ENCODE results near the gene VAT1L.

Gene VAT1L

GRCh38 chr16:77789085-77790008 is 983 bp downstream of the VAT1L start:
- Histone ChIP-seq H3K4me3 (ENCODE audit: low read length) (no peak overlapping the region), H3F3A (ENCODE audit: control insufficient read depth, insufficient read depth) (no peaks in the 10 kb centered on the region), H3K27me3 (ENCODE audit: control insufficient read depth, low read length) (peaks cover 30% of the 10 kb centered on the region; the same call in 1 of the 2 replicates), H3K36me3 (ENCODE audit: control insufficient read depth, low read length) (no peaks in the 10 kb centered on the region), H3K9me3 (ENCODE audit: control insufficient read depth, insufficient read depth, low read length) (no peaks in the 10 kb centered on the region; the same call in 1 of the 2 replicates), H4K20me1 (ENCODE audit: control insufficient read depth, insufficient read depth, low read depth, low read length) (no peaks in the 10 kb centered on the region), H3K27ac (ENCODE audit: low read depth, low read length) (no peak overlapping the region), H3K9me2 (replicated peaks; ENCODE audit: control insufficient read depth, low read length) (no peaks in the 10 kb centered on the region), H3K79me2 (ENCODE audit: control insufficient read depth, low read length) (no peaks in the 10 kb centered on the region), H3K4me2 (ENCODE audit: low read length) (no peak overlapping the region), H3K4me1 (ENCODE audit: control insufficient read depth, low read length) (no peaks in the 10 kb centered on the region)
- TF ChIP-seq CTCF (IDR thresholded peaks at IDR 0.05; ENCODE audit: low read depth, low read length, poor library complexity, severe bottlenecking), result no peak
- TF ChIP-seq EZH2phosphoT487 (IDR thresholded peaks at IDR 0.05; ENCODE audit: borderline replicate concordance, low read length), result no peak

DNA sequence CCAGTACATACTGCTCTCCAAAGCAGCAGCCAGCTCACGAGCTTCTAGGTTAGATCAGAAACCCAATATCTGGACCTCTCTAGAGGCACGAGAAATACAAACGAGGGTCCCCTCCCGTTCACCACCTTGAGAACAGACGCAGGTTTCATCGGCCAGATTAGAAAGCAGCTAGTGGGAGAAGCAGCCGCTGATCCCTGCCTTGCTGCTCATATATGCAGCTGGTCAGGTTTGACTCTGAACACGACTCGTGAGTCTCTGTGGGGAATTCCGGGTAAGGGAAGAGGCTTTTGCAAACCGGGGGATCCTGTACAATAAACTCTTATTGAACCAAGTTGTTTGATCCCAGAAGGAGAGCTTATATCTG is 1.6 kb downstream of the VAT1L start:
- no peaks in the 10 kb centered on the region for H3K36me3 ChIP-seq (ENCODE audit: control insufficient read depth, low read length)
- H3K4me2 ChIP-seq (ENCODE audit: low read length), result no peak overlapping the region
- no peaks in the 10 kb centered on the region; the same call in 1 of the 2 replicates for H3K9me3 ChIP-seq (ENCODE audit: control insufficient read depth, insufficient read depth, low read length)
- H4K20me1 ChIP-seq (ENCODE audit: control insufficient read depth, insufficient read depth, low read depth, low read length), result no peaks in the 10 kb centered on the region
- H3F3A ChIP-seq (ENCODE audit: control insufficient read depth, insufficient read depth), result no peaks in the 10 kb centered on the region
- H3K79me2 ChIP-seq (ENCODE audit: control insufficient read depth, low read length), result no peaks in the 10 kb centered on the region
- no peaks in the 10 kb centered on the region for H3K9me2 ChIP-seq (replicated peaks; ENCODE audit: control insufficient read depth, low read length)
- peaks cover 30% of the 10 kb centered on the region; the same call in 1 of the 2 replicates for H3K27me3 ChIP-seq (ENCODE audit: control insufficient read depth, low read length)
- H3K27ac ChIP-seq (ENCODE audit: low read depth, low read length), result no peak overlapping the region
- TF ChIP-seq CTCF (IDR thresholded peaks at IDR 0.05; ENCODE audit: low read depth, low read length, poor library complexity, severe bottlenecking), result no peak
- TF ChIP-seq EZH2phosphoT487 (IDR thresholded peaks at IDR 0.05; ENCODE audit: borderline replicate concordance, low read length), result no peak
- no peak overlapping the region for H3K4me3 ChIP-seq (ENCODE audit: low read length)
- no peaks in the 10 kb centered on the region for H3K4me1 ChIP-seq (ENCODE audit: control insufficient read depth, low read length)

- Histone ChIP-seq H3K27me3 (ENCODE audit: control insufficient read depth, low read length) (peaks cover 30% of the 10 kb centered on the region; the same call in 1 of the 2 replicates), H3K9me3 (ENCODE audit: control insufficient read depth, insufficient read depth, low read length) (no peaks in the 10 kb centered on the region; the same call in 1 of the 2 replicates), H3K36me3 (ENCODE audit: control insufficient read depth, low read length) (no peaks in the 10 kb centered on the region), H3K4me3 (ENCODE audit: low read length) (no peak overlapping the region), H3K79me2 (ENCODE audit: control insufficient read depth, low read length) (no peaks in the 10 kb centered on the region), H3K9me2 (replicated peaks; ENCODE audit: control insufficient read depth, low read length) (no peaks in the 10 kb centered on the region), H3K27ac (ENCODE audit: low read depth, low read length) (no peak overlapping the region), H3F3A (ENCODE audit: control insufficient read depth, insufficient read depth) (no peaks in the 10 kb centered on the region), H4K20me1 (ENCODE audit: control insufficient read depth, insufficient read depth, low read depth, low read length) (no peaks in the 10 kb centered on the region), H3K4me1 (ENCODE audit: control insufficient read depth, low read length) (no peaks in the 10 kb centered on the region), H3K4me2 (ENCODE audit: low read length) (no peak overlapping the region)
- TF ChIP-seq CTCF (IDR thresholded peaks at IDR 0.05; ENCODE audit: low read depth, low read length, poor library complexity, severe bottlenecking) (no peak), EZH2phosphoT487 (IDR thresholded peaks at IDR 0.05; ENCODE audit: borderline replicate concordance, low read length) (no peak)
Measured at GRCh38 chr16:77790912-77791311, 2.5 kb downstream of the VAT1L start.
